ENCODE results near the gene NDUFA6.
A peak's percentile ranks its signal among the peaks of the same experiment; 100 is the strongest.
"Not testable (repeated sequence)": the region's sequence is repeated elsewhere in the genome, so short reads cannot be mapped to it uniquely, and the experiment has no call there.

NDUFA6 gene

GRCh38 chr22:42112793-42113192 is 22.2 kb upstream of the NDUFA6 start:
- DNase-seq (ENCODE audit: low spot score), result peak; percentile 41

GRCh38 chr22:42111798-42112197 is 21.2 kb upstream of the NDUFA6 start:
- no peak for DNase-seq (ENCODE audit: low spot score)

- no peak for DNase-seq (ENCODE audit: low spot score)
Measured at GRCh38 chr22:42108848-42109247, 18.3 kb upstream of the NDUFA6 start.

GRCh38 chr22:42104332-42104860 is 13.8 kb upstream of the NDUFA6 start:
- DNase-seq (ENCODE audit: low spot score), result not testable (repeated sequence)

- no peak for DNase-seq (ENCODE audit: low spot score)
Measured at GRCh38 chr22:42101199-42101598, 10.6 kb upstream of the NDUFA6 start.

- no peak for DNase-seq (ENCODE audit: low spot score)
Measured at GRCh38 chr22:42091455-42091782, 847 bp upstream of the NDUFA6 start.

GRCh38 chr22:42086051-42086450 is 4.5 kb downstream of the NDUFA6 start:
- DNase-seq (ENCODE audit: low spot score), result no peak

- no peak for DNase-seq (ENCODE audit: low spot score)
Measured at GRCh38 chr22:42084874-42085273, 5.7 kb downstream of the NDUFA6 start.

GRCh38 chr22:42083119-42083518 is 7.5 kb downstream of the NDUFA6 start:
- no peak for DNase-seq (ENCODE audit: low spot score)

- no peak for DNase-seq (ENCODE audit: low spot score)
Measured at GRCh38 chr22:42080287-42080686, 10.3 kb downstream of the NDUFA6 start.

GRCh38 chr22:42079319-42080251 is 11.0 kb downstream of the NDUFA6 start, which contains the start of gene SMDT1:
SMDT1 (plus strand) TSS chr22:42079700; CDS start chr22:42079769, 69 bp downstream.
- peak; percentile 99 for DNase-seq (ENCODE audit: low spot score)

- DNase-seq (ENCODE audit: low spot score), result no peak
Measured at GRCh38 chr22:42078469-42079318, 11.9 kb downstream of the NDUFA6 start.

- no peak for DNase-seq (ENCODE audit: low spot score)
Measured at GRCh38 chr22:42077486-42078125, 13.0 kb downstream of the NDUFA6 start.

GRCh38 chr22:42076764-42077485 is 13.6 kb downstream of the NDUFA6 start:
- no peak for DNase-seq (ENCODE audit: low spot score)

GRCh38 chr22:42074846-42075676 is 15.5 kb downstream of the NDUFA6 start:
- DNase-seq (ENCODE audit: low spot score), result no peak

GRCh38 chr22:42074132-42074811 is 16.3 kb downstream of the NDUFA6 start, which contains the start of gene PHETA2:
PHETA2 (plus strand) TSS chr22:42074248; CDS start chr22:42077294, 3,046 bp downstream.
- no peak for DNase-seq (ENCODE audit: low spot score)

GRCh38 chr22:42073621-42074041 is 16.9 kb downstream of the NDUFA6 start:
- DNase-seq (ENCODE audit: low spot score), result no peak

- peak; percentile 29 for DNase-seq (ENCODE audit: low spot score)
Measured at GRCh38 chr22:42072606-42073330, 17.8 kb downstream of the NDUFA6 start.

- DNase-seq (ENCODE audit: low spot score), result not testable (repeated sequence)
Measured at GRCh38 chr22:42071508-42071907, 19.1 kb downstream of the NDUFA6 start.
